ENCODE data around the gene MGLL. TPM values are rescaled to one million over a fixed set of nuclear protein-coding genes. Genes with fewer than 3 reads are reported as not detected.

Gene MGLL
- total and polyA plus RNA-seq, 9 of the 15 experiments (the other 6 are each of a cell fraction or from before 2014, with no cell fraction given) = 0.12 to 0.32 (median 0.18) TPM; not detected in 6

DNA sequence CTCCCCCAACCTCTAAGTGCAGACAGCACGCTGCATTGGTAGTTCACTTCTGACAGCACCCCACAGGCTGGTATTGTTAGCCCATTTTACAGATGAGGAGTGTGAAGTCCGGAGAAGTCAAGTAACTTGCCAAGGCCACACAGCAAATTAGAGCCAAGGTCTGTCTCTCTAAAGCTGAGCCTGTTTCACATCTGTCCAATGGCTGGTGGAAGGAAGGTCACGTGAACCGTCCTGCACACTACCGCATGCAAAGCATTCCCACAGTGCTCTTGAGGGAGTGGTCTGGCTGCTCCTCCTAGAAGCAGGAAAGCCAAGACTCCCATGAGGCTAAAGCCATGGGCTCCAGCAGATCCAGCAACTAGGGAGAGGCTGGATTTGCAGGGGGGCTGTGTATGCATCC, 50.0 kb downstream of the MGLL start:
- Histone ChIP-seq H3K27me3 (ENCODE audit: control insufficient read depth in 2 of 2, insufficient read depth in 2 of 2, low read length in 2 of 2) (peaks cover 0 to 32% of the 10 kb centered on the region in 2 experiments; a peak in 2 of 5 replicates), H3K9me1 (ENCODE audit: control insufficient read depth, insufficient read depth, low read length) (no peaks in the 10 kb centered on the region), H3K79me2 (ENCODE audit: control insufficient read depth, insufficient read depth, low read length) (no peaks in the 10 kb centered on the region), H4K20me1 (replicated peaks; ENCODE audit: control insufficient read depth, insufficient read depth, low read length) (no peaks in the 10 kb centered on the region), H3K4me1 (replicated peaks in 1 of 2; ENCODE audit: control insufficient read depth in 2 of 2, insufficient read depth in 2 of 2, low read length in 2 of 2) (no peaks in the 10 kb centered on the region), H3K9ac (ENCODE audit: insufficient read depth in 1 of 2, low read depth in 2 of 2, low read length in 2 of 2) (no peak overlapping the region), H2AFZ (ENCODE audit: low read depth, low read length) (no peak overlapping the region), H3K9me3 (replicated peaks; ENCODE audit: control insufficient read depth, insufficient read depth, low read depth, low read length) (no peaks in the 10 kb centered on the region), H3K36me3 (ENCODE audit: control insufficient read depth, insufficient read depth, low read length) (no peaks in the 10 kb centered on the region), H3K4me3 (no peak overlapping the region), H3K4me2 (ENCODE audit: insufficient read depth, low read length) (no peak overlapping the region), H3K27ac (ENCODE audit: extremely low read depth, low read depth, low read length) (no peak overlapping the region)
- no TSS peak for BruUV-seq (replicated peaks)
- in situ Hi-C loops (cut with MboI) = no loop called here
- DNase-seq (ENCODE audit: extremely low read depth in 1 of 4, low spot score in 3 of 4) (no peak), ATAC-seq (no peak), FAIRE-seq (no peak)
- 5% methylated on average over 5 of the region's 5 CpGs for WGBS (ENCODE audit: insufficient coverage, low coverage, missing lambda C conversion rate)
- intact Hi-C loops (cut with micrococcal nuclease) = no loop called here
- TF ChIP-seq, protein P1, sequence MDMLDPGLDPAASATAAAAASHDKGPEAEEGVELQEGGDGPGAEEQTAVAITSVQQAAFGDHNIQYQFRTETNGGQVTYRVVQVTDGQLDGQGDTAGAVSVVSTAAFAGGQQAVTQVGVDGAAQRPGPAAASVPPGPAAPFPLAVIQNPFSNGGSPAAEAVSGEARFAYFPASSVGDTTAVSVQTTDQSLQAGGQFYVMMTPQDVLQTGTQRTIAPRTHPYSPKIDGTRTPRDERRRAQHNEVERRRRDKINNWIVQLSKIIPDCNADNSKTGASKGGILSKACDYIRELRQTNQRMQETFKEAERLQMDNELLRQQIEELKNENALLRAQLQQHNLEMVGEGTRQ (CRISPR knock-in tag; IDR thresholded peaks at IDR 0.05) = peak; percentile 35
- TF ChIP-seq ZNF253 (CRISPR knock-in tag; conservative IDR thresholded peaks at IDR 0.05) = no peak
- TF ChIP-seq, protein P2, sequence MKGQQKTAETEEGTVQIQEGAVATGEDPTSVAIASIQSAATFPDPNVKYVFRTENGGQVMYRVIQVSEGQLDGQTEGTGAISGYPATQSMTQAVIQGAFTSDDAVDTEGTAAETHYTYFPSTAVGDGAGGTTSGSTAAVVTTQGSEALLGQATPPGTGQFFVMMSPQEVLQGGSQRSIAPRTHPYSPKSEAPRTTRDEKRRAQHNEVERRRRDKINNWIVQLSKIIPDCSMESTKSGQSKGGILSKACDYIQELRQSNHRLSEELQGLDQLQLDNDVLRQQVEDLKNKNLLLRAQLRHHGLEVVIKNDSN (CRISPR knock-in tag; IDR thresholded peaks at IDR 0.05) = 0 out of 2 replicates have a peak, but pooled peaks have one; percentile 12
- CTCF ChIA-PET (ENCODE audit: low intra/inter-chr PET ratio) = no interaction called here
- POLR2A ChIA-PET = no interaction called here

DNA sequence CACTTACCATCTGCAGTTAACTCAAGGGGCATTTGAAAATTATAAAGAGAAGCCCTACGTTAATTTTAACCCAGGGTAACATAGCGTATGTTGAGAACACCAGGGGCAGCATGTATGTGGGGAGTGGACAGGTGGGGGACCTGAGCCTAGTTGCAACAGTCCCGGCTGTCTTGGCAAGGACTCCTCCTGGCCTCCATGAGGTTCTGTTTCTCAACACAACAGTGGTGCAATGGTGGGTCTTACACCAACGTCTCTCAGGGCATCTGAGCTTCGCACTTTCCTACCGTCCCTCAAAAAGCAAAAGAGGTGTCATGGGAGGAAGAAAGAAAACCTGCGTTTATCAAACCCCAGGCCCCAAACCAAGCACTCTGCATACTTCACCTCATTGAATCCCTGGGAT, 50.6 kb downstream of the MGLL start:
- no peaks in the 10 kb centered on the region for H3K36me3 ChIP-seq (ENCODE audit: control insufficient read depth, insufficient read depth, low read length)
- no peak overlapping the region for H2AFZ ChIP-seq (ENCODE audit: low read depth, low read length)
- H3K9me1 ChIP-seq (ENCODE audit: control insufficient read depth, insufficient read depth, low read length) = no peaks in the 10 kb centered on the region
- no peak overlapping the region for H3K4me3 ChIP-seq
- H3K79me2 ChIP-seq (ENCODE audit: control insufficient read depth, insufficient read depth, low read length) = no peaks in the 10 kb centered on the region
- ChIA-PET CTCF (ENCODE audit: low intra/inter-chr PET ratio) (no interaction called here), POLR2A (no interaction called here)
- H3K9me3 ChIP-seq (replicated peaks; ENCODE audit: control insufficient read depth, insufficient read depth, low read depth, low read length) = no peaks in the 10 kb centered on the region
- no TSS peak for BruUV-seq (replicated peaks)
- no peak overlapping the region for H3K27ac ChIP-seq (ENCODE audit: extremely low read depth, low read depth, low read length)
- in situ Hi-C loops (cut with MboI) (no loop called here), intact Hi-C loops (cut with micrococcal nuclease) (no loop called here)
- no peak overlapping the region for H3K9ac ChIP-seq (ENCODE audit: insufficient read depth in 1 of 2, low read depth in 2 of 2, low read length in 2 of 2)
- FAIRE-seq (no peak), DNase-seq (ENCODE audit: extremely low read depth in 1 of 4, low spot score in 3 of 4) (no peak), ATAC-seq (no peak)
- H3K4me1 ChIP-seq (replicated peaks in 1 of 2; ENCODE audit: control insufficient read depth in 2 of 2, insufficient read depth in 2 of 2, low read length in 2 of 2) = no peaks in the 10 kb centered on the region
- no peaks in the 10 kb centered on the region for H4K20me1 ChIP-seq (replicated peaks; ENCODE audit: control insufficient read depth, insufficient read depth, low read length)
- peaks cover 0 to 29% of the 10 kb centered on the region in 2 experiments; a peak in 2 of 5 replicates for H3K27me3 ChIP-seq (ENCODE audit: control insufficient read depth in 2 of 2, insufficient read depth in 2 of 2, low read length in 2 of 2)
- 3% methylated on average over 4 of the region's 7 CpGs for WGBS (ENCODE audit: insufficient coverage, low coverage, missing lambda C conversion rate)
- H3K4me2 ChIP-seq (ENCODE audit: insufficient read depth, low read length) = no peak overlapping the region
- TF ChIP-seq LEF1 (IDR thresholded peaks at IDR 0.05) = no peak
- TF ChIP-seq ZBTB2 (IDR thresholded peaks at IDR 0.05) = no peak
- TF ChIP-seq ZNF184 (CRISPR knock-in tag; IDR thresholded peaks at IDR 0.05) = no peak
- TF ChIP-seq, protein P3, sequence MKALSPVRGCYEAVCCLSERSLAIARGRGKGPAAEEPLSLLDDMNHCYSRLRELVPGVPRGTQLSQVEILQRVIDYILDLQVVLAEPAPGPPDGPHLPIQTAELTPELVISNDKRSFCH (CRISPR knock-in tag; IDR thresholded peaks at IDR 0.05) = no peak
- TF ChIP-seq, protein P3 (tag; IDR thresholded peaks at IDR 0.05) = no peak
- no peak for TF ChIP-seq KHSRP (IDR thresholded peaks at IDR 0.05)
- no peak for TF ChIP-seq ZZZ3 (IDR thresholded peaks at IDR 0.05)
